Measurements from ENCODE around the gene BTRC.

The BTRC gene

DNA sequence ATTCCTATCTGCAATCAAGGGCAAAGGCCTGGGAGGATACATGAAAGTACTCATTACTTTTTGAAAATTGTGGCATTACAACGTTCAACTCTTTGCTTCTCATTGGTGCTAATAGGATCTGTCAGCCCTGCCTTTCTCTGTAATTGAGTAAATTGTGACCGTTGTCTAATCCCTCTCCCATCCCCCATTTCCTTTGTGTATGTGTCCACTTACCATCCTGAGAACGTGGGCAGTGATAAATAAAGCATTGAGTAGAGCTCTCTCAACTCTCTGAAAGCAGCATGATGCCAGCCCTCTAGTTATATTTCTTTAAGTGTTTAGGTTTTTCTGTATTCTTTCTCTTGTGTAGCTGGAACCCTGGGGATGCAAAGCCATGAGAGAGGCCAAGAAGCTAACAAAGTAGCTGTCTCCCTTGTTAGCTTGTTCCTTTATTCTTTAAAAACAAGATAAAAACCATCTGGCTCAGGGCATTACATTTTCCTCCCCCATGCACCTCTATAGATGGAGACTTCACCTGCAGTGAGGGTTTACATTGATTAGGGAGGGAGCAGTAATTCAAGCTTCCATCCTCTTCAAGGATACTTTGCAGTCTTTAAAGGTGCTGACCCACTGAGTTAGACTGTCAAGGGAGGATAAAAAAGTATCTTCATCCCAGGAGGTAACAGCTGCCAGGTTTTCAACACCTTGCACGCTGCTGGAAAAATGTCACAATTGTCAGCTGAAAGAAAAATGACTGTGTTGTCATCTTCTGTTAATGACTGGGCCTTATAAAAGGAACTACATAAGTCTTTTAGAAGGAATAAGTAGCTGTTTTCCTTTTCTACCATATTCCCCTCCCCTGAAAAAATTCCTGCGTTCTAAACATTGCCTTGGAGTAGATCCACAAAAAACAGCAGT lies 112.3 kb downstream of the BTRC start:
- H3K9me3 Mint-ChIP-seq, result no peaks in the 10 kb centered on the region
- H3K27me3 Mint-ChIP-seq (ENCODE audit: low read depth, poor library complexity), result peaks cover 3% of the 10 kb centered on the region
- DNase-seq, result no peak
- peaks cover 36% of the 10 kb centered on the region for H3K4me1 Mint-ChIP-seq
- H3K27ac Mint-ChIP-seq, result no peak overlapping the region
- TF ChIP-seq, protein P1, sequence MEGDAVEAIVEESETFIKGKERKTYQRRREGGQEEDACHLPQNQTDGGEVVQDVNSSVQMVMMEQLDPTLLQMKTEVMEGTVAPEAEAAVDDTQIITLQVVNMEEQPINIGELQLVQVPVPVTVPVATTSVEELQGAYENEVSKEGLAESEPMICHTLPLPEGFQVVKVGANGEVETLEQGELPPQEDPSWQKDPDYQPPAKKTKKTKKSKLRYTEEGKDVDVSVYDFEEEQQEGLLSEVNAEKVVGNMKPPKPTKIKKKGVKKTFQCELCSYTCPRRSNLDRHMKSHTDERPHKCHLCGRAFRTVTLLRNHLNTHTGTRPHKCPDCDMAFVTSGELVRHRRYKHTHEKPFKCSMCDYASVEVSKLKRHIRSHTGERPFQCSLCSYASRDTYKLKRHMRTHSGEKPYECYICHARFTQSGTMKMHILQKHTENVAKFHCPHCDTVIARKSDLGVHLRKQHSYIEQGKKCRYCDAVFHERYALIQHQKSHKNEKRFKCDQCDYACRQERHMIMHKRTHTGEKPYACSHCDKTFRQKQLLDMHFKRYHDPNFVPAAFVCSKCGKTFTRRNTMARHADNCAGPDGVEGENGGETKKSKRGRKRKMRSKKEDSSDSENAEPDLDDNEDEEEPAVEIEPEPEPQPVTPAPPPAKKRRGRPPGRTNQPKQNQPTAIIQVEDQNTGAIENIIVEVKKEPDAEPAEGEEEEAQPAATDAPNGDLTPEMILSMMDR (IDR thresholded peaks at IDR 0.05), result no peak
- H3K4me3 Mint-ChIP-seq, result no peak overlapping the region
- H3K36me3 Mint-ChIP-seq (ENCODE audit: low read depth), result no peaks in the 10 kb centered on the region

DNA sequence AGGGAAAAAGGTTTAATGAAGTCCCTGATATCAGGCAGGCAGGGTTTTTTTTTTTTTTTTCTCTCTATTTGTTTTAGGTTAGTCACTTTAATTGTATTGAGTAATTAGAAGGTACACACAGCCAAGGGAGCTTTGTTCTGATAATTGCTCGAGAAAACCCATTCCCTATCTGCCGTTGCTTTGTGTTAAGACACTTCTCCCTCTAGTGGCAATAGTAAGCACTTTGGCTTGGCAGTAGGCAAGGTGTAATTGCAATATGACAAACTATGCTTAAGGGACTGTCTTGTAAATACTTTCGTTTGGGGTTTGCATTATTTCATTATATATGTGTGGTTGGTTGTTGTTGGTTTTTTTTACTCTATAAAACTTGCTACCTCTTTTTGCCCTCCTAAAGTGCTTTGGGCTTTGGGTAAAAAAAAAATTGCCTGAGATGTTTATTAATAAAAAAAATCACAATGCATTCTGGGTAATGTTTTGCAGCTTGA lies 113.4 kb downstream of the BTRC start:
- TF ChIP-seq, protein P1 (IDR thresholded peaks at IDR 0.05), result peak; percentile 82
- peaks cover 3% of the 10 kb centered on the region for H3K27me3 Mint-ChIP-seq (ENCODE audit: low read depth, poor library complexity)
- DNase-seq, result peak; percentile 25
- H3K36me3 Mint-ChIP-seq (ENCODE audit: low read depth), result no peaks in the 10 kb centered on the region
- no peaks in the 10 kb centered on the region for H3K9me3 Mint-ChIP-seq
- no peak overlapping the region for H3K4me3 Mint-ChIP-seq
- no peak overlapping the region for H3K27ac Mint-ChIP-seq
- H3K4me1 Mint-ChIP-seq, result peaks cover 36% of the 10 kb centered on the region

DNA sequence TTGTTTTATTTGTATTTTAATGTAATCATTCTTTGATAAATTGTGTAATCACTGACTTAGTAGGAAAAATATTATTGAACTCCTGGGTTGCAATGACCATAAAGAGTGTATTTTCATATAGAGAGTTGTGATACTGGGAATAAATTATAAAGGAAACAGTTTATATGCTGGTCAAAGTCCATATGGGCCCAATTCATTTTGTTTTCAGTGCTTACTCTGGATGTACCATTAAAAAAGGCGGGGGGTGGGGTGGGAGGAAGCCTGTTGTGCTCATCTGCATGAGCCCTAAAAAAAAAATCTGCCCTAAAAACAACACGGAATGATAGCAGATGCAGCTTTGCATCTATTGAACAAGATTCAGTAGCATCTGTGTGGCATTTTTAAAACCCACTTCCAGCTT lies 114.2 kb downstream of the BTRC start:
- peaks cover 3% of the 10 kb centered on the region for H3K27me3 Mint-ChIP-seq (ENCODE audit: low read depth, poor library complexity)
- no peak for DNase-seq

DNA sequence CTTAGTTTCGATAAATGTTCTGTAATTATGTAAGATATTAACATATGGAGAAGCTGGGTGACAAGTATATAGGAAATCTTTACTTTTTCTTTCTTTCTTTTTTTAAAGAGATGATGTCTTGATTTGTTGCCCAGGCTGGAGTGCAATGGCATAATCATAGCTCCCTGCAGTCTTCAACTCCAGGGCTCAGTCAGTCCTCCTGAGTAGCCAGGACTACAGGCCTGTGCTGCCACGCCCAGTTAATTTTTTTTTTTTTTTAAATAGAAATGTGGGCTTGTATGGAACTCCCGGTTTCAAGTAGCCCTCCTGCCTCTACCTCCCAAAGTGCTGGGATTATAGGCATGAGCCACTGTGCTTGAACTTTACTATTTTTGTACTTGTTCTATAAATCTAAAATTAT lies 122.4 kb downstream of the BTRC start:
- H3K36me3 Mint-ChIP-seq (ENCODE audit: low read depth), result peaks cover 26% of the 10 kb centered on the region
- no peaks in the 10 kb centered on the region for H3K4me1 Mint-ChIP-seq
- no peak overlapping the region for H3K4me3 Mint-ChIP-seq
- no peaks in the 10 kb centered on the region for H3K9me3 Mint-ChIP-seq
- H3K27ac Mint-ChIP-seq, result no peak overlapping the region
- H3K27me3 Mint-ChIP-seq (ENCODE audit: low read depth, poor library complexity), result peaks cover 4% of the 10 kb centered on the region
- no peak for DNase-seq
- TF ChIP-seq, protein P1 (IDR thresholded peaks at IDR 0.05), result no peak

More for the DNA sequence above, 114.2 kb downstream of the BTRC start:
- H3K36me3 Mint-ChIP-seq (ENCODE audit: low read depth), result no peaks in the 10 kb centered on the region
- TF ChIP-seq, protein P1 (IDR thresholded peaks at IDR 0.05), result no peak
- no peaks in the 10 kb centered on the region for H3K9me3 Mint-ChIP-seq
- H3K27ac Mint-ChIP-seq, result no peak overlapping the region
- no peak overlapping the region for H3K4me3 Mint-ChIP-seq
- H3K4me1 Mint-ChIP-seq, result peaks cover 36% of the 10 kb centered on the region

DNA sequence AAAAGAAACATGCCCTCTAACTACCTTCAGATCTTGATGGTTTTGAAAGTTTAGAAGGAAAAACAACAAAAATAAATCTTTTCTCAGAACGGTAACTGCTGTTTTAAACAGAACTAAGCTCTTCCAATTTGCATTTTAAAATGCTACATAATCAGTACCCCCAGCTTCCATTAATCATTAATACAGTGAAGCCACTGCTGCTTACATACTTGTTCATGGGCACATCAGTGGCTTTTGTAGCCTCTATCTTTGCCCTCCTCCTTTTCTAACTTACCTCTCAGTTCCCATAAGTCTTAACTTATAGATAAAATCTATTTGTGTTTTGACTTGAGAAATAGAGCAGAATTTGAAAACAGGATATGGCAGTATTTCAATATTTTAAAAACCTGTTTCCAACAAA lies 125.0 kb downstream of the BTRC start:
- Mint-ChIP-seq H3K4me1 (no peaks in the 10 kb centered on the region), H3K27me3 (ENCODE audit: low read depth, poor library complexity) (peaks cover 1% of the 10 kb centered on the region), H3K4me3 (no peak overlapping the region), H3K36me3 (ENCODE audit: low read depth) (peaks cover 34% of the 10 kb centered on the region), H3K27ac (peak overlapping the region; percentile 23), H3K9me3 (no peaks in the 10 kb centered on the region)
- TF ChIP-seq, protein P1 (IDR thresholded peaks at IDR 0.05), result no peak
- no peak for DNase-seq
